Measurements from ENCODE around the gene PRRG3.

The PRRG3 gene

DNA sequence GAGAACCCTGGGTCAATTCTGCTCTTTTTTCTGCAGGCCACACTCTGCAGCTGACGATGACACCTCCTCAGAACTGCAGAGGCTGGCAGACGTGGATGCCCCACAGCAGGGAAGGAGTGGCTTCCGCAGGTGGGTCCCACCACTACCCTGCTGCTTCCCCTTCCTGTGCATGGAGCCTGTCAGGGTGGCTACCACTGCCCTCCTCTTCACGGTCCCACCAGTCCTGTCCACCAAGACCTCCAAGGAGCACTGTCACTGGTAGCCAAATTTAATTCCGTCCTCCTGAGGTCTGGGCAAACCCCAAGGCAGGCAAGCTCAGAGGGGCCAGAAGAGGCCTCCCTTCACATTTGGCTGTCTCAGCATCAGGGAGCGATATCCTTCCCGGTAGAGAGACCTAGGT is 43.5 kb downstream of the PRRG3 start:
- WGBS (ENCODE audit: insufficient coverage, insufficient read length): no CpG with 5 or more reads among the region's 7 CpGs
- no peaks in the 10 kb centered on the region for H3K9me3 ChIP-seq (ENCODE audit: control insufficient read depth, insufficient read depth, low read length)
- H3K36me3 ChIP-seq (ENCODE audit: control insufficient read depth, insufficient read depth, low read length): no peaks in the 10 kb centered on the region

DNA sequence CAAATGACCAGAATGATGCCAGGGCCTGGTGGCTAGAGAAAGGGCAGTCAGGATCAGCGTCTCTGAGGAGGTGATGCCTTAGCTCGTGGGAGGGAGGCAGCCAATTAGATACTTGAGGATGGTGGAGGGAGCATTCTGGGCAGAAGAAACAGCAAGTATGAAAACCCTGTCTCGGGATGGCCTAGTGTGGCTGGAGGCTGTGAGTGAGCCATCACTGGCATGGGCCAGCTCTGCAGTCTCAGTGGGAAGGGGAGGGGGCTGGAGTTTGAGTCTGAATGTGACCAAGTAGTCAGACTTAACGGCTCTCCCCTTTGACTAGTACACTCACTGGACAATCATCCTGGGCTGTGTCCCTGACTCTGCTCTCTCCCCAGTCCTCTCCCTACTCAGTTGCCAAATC is 46.3 kb downstream of the PRRG3 start:
- Histone ChIP-seq H3K9me3 (ENCODE audit: control insufficient read depth, insufficient read depth, low read length) (no peaks in the 10 kb centered on the region), H3K4me1 (ENCODE audit: control insufficient read depth, insufficient read depth, low read length) (no peaks in the 10 kb centered on the region), H3K36me3 (ENCODE audit: control insufficient read depth, insufficient read depth, low read length) (no peaks in the 10 kb centered on the region), H3K4me3 (ENCODE audit: low read length) (no peak overlapping the region), H3K27ac (ENCODE audit: low read length) (no peak overlapping the region), H3K27me3 (ENCODE audit: control insufficient read depth, insufficient read depth, low read length) (no peaks in the 10 kb centered on the region)
- DNase-seq (ENCODE audit: low read depth, low spot score): no peak
- no CpG with 5 or more reads among the region's 4 CpGs for WGBS (ENCODE audit: insufficient coverage, insufficient read length)

More for the DNA sequence above, 43.5 kb downstream of the PRRG3 start:
- no peak for DNase-seq (ENCODE audit: low read depth, low spot score)
- no peak overlapping the region for H3K27ac ChIP-seq (ENCODE audit: low read length)
- H3K27me3 ChIP-seq (ENCODE audit: control insufficient read depth, insufficient read depth, low read length): no peaks in the 10 kb centered on the region
- H3K4me1 ChIP-seq (ENCODE audit: control insufficient read depth, insufficient read depth, low read length): no peaks in the 10 kb centered on the region
- no peak overlapping the region for H3K4me3 ChIP-seq (ENCODE audit: low read length)

DNA sequence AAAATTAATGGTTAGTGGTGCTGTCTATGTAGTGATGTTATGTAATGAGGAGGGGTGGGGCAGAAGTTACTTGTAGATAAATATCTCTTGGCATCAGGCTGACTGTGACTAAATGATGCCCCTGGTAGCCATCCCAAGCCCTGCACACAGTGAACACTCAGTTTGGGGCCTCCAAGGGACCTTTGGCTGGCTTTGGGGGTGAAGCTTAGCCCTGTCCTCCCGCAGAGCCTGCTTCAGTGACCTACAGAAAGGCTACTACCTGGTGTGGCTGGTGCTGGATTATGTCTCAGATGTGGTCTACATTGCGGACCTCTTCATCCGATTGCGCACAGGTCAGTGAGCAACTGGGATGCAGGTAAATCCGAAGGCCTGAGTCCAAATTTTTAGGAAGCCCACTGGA is 47.1 kb downstream of the PRRG3 start:
- Histone ChIP-seq H3K4me1 (ENCODE audit: control insufficient read depth, insufficient read depth, low read length) (no peaks in the 10 kb centered on the region), H3K27me3 (ENCODE audit: control insufficient read depth, insufficient read depth, low read length) (no peaks in the 10 kb centered on the region), H3K4me3 (ENCODE audit: low read length) (no peak overlapping the region), H3K27ac (ENCODE audit: low read length) (no peak overlapping the region), H3K9me3 (ENCODE audit: control insufficient read depth, insufficient read depth, low read length) (no peaks in the 10 kb centered on the region), H3K36me3 (ENCODE audit: control insufficient read depth, insufficient read depth, low read length) (no peaks in the 10 kb centered on the region)
- no CpG with 5 or more reads among the region's 5 CpGs for WGBS (ENCODE audit: insufficient coverage, insufficient read length)
- DNase-seq (ENCODE audit: low read depth, low spot score): no peak

DNA sequence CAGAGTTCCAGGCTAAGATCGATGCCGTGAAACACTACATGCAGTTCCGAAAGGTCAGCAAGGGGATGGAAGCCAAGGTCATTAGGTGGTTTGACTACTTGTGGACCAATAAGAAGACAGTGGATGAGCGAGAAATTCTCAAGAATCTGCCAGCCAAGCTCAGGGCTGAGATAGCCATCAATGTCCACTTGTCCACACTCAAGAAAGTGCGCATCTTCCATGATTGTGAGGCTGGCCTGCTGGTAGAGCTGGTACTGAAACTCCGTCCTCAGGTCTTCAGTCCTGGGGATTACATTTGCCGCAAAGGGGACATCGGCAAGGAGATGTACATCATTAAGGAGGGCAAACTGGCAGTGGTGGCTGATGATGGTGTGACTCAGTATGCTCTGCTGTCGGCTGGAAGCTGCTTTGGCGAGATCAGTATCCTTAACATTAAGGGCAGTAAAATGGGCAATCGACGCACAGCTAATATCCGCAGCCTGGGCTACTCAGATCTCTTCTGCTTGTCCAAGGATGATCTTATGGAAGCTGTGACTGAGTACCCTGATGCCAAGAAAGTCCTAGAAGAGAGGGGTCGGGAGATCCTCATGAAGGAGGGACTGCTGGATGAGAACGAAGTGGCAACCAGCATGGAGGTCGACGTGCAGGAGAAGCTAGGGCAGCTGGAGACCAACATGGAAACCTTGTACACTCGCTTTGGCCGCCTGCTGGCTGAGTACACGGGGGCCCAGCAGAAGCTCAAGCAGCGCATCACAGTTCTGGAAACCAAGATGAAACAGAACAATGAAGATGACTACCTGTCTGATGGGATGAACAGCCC is 48.6 kb downstream of the PRRG3 start:
- no peak overlapping the region for H3K27ac ChIP-seq (ENCODE audit: low read length)
- H3K4me1 ChIP-seq (ENCODE audit: control insufficient read depth, insufficient read depth, low read length): no peaks in the 10 kb centered on the region
- H3K36me3 ChIP-seq (ENCODE audit: control insufficient read depth, insufficient read depth, low read length): no peaks in the 10 kb centered on the region
- WGBS (ENCODE audit: insufficient coverage, insufficient read length): no CpG with 5 or more reads among the region's 21 CpGs
- H3K9me3 ChIP-seq (ENCODE audit: control insufficient read depth, insufficient read depth, low read length): no peaks in the 10 kb centered on the region
- no peaks in the 10 kb centered on the region for H3K27me3 ChIP-seq (ENCODE audit: control insufficient read depth, insufficient read depth, low read length)
- DNase-seq (ENCODE audit: low read depth, low spot score): no peak
- no peak overlapping the region for H3K4me3 ChIP-seq (ENCODE audit: low read length)

DNA sequence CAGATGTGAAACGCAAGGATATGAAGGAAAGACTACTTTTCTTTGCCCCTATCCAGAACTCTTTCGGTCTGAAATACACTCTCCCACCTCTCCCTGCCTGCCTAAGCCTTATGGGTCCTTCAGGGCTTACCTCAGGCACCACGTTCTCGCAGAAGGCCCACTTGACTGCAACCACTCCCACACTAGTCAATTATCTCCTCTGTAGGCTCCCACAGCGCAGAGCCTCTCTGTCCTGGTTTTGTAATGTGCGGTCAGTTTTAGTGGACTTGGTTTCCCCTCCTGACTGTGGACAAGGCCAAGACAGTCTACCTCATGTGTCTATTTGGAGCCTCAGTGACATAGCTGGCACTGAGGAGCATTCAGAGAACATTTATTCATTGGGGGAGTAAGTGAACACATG is 50.4 kb downstream of the PRRG3 start:
- H3K4me1 ChIP-seq (ENCODE audit: control insufficient read depth, insufficient read depth, low read length): no peaks in the 10 kb centered on the region
- H3K9me3 ChIP-seq (ENCODE audit: control insufficient read depth, insufficient read depth, low read length): no peaks in the 10 kb centered on the region
- no peaks in the 10 kb centered on the region for H3K36me3 ChIP-seq (ENCODE audit: control insufficient read depth, insufficient read depth, low read length)
- no peak for DNase-seq (ENCODE audit: low read depth, low spot score)
- H3K27ac ChIP-seq (ENCODE audit: low read length): no peak overlapping the region
- H3K27me3 ChIP-seq (ENCODE audit: control insufficient read depth, insufficient read depth, low read length): no peaks in the 10 kb centered on the region
- no CpG with 5 or more reads among the region's 6 CpGs for WGBS (ENCODE audit: insufficient coverage, insufficient read length)
- no peak overlapping the region for H3K4me3 ChIP-seq (ENCODE audit: low read length)

DNA sequence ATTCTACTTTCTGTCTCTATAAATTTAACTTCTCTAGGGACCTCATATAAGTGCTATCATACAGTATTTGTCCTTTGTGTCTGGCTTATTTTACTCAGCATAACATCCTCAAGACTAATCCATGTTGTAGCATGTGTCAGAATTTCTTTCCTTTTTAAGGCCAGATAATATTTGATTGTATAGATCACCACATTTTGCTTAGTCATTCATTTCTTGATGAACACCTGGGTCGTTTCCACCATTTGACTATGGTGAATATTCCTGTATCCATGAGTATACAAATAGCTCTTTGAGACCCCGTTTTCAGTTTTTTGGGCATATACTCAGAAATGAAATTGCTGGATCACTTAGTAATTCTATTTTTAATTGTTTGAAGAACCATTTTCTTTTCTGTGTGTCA is 51.2 kb downstream of the PRRG3 start:
- WGBS (ENCODE audit: insufficient coverage, insufficient read length): no CpG with 5 or more reads among the region's 2 CpGs
- no peak for DNase-seq (ENCODE audit: low read depth, low spot score)
- H3K9me3 ChIP-seq (ENCODE audit: control insufficient read depth, insufficient read depth, low read length): no peaks in the 10 kb centered on the region
- no peaks in the 10 kb centered on the region for H3K4me1 ChIP-seq (ENCODE audit: control insufficient read depth, insufficient read depth, low read length)
- no peaks in the 10 kb centered on the region for H3K36me3 ChIP-seq (ENCODE audit: control insufficient read depth, insufficient read depth, low read length)
- H3K4me3 ChIP-seq (ENCODE audit: low read length): no peak overlapping the region
- H3K27me3 ChIP-seq (ENCODE audit: control insufficient read depth, insufficient read depth, low read length): no peaks in the 10 kb centered on the region
- no peak overlapping the region for H3K27ac ChIP-seq (ENCODE audit: low read length)

DNA sequence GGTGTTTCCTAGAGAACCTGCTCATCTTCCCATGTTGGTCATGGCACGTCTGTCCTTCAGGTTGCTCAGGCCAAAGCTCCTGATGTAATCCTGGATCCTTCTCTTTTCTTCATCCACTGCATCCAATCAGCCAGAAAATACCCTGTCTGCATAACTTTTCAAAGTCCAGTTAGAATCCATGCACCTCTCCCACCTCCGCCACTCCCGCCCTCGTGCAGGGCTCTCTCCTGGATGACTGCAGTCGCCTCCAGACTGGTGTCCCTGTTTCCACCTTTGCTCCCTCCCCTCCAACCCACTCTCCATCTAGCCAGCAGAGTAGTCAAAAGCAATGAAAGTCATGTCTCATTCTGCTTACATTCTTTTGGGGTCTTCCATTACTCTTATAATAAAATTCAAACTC is 55.3 kb downstream of the PRRG3 start:
- Histone ChIP-seq H3K27me3 (ENCODE audit: control insufficient read depth, insufficient read depth, low read length) (no peaks in the 10 kb centered on the region), H3K9me3 (ENCODE audit: control insufficient read depth, insufficient read depth, low read length) (no peaks in the 10 kb centered on the region), H3K4me3 (ENCODE audit: low read length) (no peak overlapping the region), H3K27ac (ENCODE audit: low read length) (no peak overlapping the region), H3K36me3 (ENCODE audit: control insufficient read depth, insufficient read depth, low read length) (no peaks in the 10 kb centered on the region), H3K4me1 (ENCODE audit: control insufficient read depth, insufficient read depth, low read length) (peaks cover 3% of the 10 kb centered on the region; the same call in 1 of the 2 replicates)
- no CpG with 5 or more reads among the region's 5 CpGs for WGBS (ENCODE audit: insufficient coverage, insufficient read length)
- no peak for DNase-seq (ENCODE audit: low read depth, low spot score)

DNA sequence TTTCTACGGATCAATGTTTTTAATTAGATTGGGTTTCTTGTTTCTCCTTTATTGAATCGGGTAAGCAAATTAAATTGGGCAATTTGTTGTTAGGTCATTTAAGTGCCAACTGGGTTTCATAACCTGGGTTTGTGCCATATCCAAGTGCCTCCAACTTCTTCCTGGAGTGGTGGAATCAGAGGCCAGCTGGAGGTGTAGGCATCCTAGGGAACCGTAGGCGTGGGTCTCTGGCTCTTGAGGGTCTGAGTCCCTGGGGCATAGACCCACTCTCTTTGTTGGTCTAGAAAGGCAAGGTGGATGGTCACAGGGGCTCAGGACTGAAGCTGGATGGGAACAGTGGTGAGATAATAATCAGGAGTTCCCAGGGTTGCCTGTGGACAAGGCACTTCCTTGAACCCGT is 57.6 kb downstream of the PRRG3 start:
- H3K9me3 ChIP-seq (ENCODE audit: control insufficient read depth, insufficient read depth, low read length): no peaks in the 10 kb centered on the region
- no peak overlapping the region for H3K4me3 ChIP-seq (ENCODE audit: low read length)
- no peak for DNase-seq (ENCODE audit: low read depth, low spot score)
- no peaks in the 10 kb centered on the region for H3K27me3 ChIP-seq (ENCODE audit: control insufficient read depth, insufficient read depth, low read length)
- peaks cover 3% of the 10 kb centered on the region; the same call in 1 of the 2 replicates for H3K4me1 ChIP-seq (ENCODE audit: control insufficient read depth, insufficient read depth, low read length)
- WGBS (ENCODE audit: insufficient coverage, insufficient read length): no CpG with 5 or more reads among the region's 5 CpGs
- H3K27ac ChIP-seq (ENCODE audit: low read length): no peak overlapping the region
- H3K36me3 ChIP-seq (ENCODE audit: control insufficient read depth, insufficient read depth, low read length): no peaks in the 10 kb centered on the region

DNA sequence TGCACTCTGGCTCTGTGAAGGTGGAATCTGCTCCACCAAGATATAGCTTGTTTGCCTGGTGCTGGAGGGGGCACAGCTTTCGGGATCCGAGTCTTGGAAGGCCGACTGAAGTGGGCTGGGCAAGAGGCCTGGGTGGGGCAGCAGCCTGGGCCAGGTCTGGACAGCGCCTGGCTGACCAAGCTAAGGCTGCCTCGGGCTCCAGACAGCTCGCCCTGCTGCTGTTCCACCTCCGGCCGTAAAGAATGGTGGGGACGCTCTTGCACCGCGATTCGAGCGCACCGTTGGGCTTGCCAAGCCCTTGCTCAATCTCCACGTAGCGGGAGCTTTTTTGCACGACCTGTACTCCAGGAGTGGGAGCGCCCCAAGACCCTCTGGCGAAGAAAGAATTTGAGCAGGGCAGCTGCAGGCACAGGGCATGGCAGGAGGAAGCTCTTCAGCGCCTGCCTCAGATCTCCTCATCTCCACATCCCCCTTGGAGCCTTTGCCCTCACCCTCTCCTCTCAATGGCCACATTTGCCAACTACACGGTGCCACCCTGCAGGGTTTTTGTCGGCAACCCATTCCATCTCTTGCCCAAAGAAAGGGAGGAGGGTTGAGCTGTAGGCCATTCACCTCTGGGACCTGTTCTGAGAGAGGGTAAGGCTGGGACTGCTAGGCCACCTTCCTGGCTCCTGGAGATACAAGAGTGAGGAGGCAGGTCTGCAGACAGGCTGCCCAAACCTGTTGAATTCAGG is 58.2 kb downstream of the PRRG3 start:
- Histone ChIP-seq H3K9me3 (ENCODE audit: control insufficient read depth, insufficient read depth, low read length) (no peaks in the 10 kb centered on the region), H3K27me3 (ENCODE audit: control insufficient read depth, insufficient read depth, low read length) (no peaks in the 10 kb centered on the region), H3K36me3 (ENCODE audit: control insufficient read depth, insufficient read depth, low read length) (no peaks in the 10 kb centered on the region), H3K27ac (ENCODE audit: low read length) (no peak overlapping the region), H3K4me1 (ENCODE audit: control insufficient read depth, insufficient read depth, low read length) (peaks cover 3% of the 10 kb centered on the region; the same call in 1 of the 2 replicates), H3K4me3 (ENCODE audit: low read length) (no peak overlapping the region)
- WGBS (ENCODE audit: insufficient coverage, insufficient read length): no CpG with 5 or more reads among the region's 22 CpGs
- DNase-seq (ENCODE audit: low read depth, low spot score): no peak

DNA sequence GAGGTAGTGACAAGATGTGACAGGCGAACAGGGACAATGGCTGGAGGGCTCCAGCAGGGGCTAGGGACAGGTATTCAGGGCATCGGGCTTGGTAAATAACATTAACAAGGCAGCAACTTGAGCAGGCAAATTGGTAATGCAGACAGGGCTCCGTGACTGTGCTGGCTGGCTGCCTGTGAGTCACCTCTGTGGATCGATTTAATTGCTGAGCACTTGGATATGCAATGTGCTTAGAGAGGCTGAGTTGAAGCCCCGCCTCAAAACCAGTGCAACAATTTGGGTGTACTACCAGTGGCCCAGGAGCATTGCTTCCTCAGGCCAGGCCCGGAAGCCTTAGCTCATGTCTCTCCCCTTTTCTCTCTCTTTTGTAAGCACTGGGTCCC is 58.8 kb downstream of the PRRG3 start:
- WGBS (ENCODE audit: insufficient coverage, insufficient read length): no CpG with 5 or more reads among the region's 6 CpGs
- Histone ChIP-seq H3K9me3 (ENCODE audit: control insufficient read depth, insufficient read depth, low read length) (no peaks in the 10 kb centered on the region), H3K4me3 (ENCODE audit: low read length) (no peak overlapping the region), H3K27me3 (ENCODE audit: control insufficient read depth, insufficient read depth, low read length) (no peaks in the 10 kb centered on the region), H3K36me3 (ENCODE audit: control insufficient read depth, insufficient read depth, low read length) (no peaks in the 10 kb centered on the region), H3K27ac (ENCODE audit: low read length) (no peak overlapping the region), H3K4me1 (ENCODE audit: control insufficient read depth, insufficient read depth, low read length) (peaks cover 3% of the 10 kb centered on the region; the same call in 1 of the 2 replicates)
- no peak for DNase-seq (ENCODE audit: low read depth, low spot score)

Data from iPS DF 6.9 (cell line).